ENCODE measurements around the gene MFSD1.

The MFSD1 gene

DNA sequence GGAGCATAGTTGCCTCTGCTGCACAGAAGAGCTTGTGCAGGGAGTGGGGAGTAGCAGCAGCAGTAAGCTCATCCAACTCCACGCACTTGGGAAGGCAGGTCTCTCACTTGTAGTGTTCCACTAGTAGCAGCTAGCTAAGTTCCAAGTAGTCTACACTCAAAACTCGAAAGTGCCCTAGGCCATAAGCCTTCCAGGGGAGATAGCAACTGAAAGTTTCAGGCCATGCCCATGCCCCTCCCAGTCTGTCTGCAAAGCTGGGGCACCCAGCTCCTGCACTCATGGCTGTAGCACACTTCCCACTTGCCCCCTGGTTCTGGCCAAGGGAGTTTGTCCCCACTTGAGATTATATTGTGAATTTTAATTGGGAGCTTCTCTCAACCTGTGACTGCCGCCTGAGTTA lies 57.5 kb downstream of the MFSD1 start:
- DNase-seq (ENCODE audit: low read depth, low spot score) = no peak
- no peak overlapping the region for H3K27ac ChIP-seq

DNA sequence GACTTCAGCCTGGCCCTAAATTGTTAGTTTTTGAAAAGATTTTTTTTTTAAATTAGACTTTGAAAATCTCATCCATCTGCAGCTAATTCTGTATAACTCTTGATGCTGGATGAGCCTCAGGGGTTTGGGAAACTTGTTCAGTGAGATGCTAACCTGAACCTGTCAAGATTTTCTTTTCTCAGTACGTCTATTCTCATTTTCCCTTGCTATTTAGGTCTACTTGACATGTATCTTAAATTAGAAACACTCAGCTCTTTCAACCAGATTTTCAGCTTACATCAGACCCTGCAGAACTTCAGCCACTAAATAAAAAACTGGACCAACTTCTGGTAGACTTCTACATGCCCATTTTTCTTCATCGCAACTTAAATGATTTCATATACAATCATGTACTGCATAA lies 61.4 kb downstream of the MFSD1 start:
- no peak overlapping the region for H3K27ac ChIP-seq
- no peak for DNase-seq (ENCODE audit: low read depth, low spot score)

DNA sequence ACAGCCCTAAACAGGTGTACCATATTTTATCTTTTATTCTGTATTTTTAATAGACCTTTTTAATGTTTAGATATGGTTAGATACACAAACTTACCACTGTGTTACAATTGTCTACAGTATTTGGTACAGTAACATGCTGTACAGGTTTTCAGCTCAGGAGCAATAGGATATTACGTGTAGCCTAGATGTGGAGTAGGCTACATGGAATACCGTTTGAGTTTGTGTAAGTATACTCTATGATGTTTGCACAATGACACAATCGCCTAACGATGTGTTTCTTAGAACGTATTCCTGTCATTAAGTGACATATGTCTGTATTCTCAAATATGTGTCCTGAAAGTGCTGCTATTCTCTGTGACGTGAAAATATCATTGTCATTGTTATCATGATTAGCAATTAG lies 62.6 kb downstream of the MFSD1 start:
- no peak overlapping the region for H3K27ac ChIP-seq
- DNase-seq (ENCODE audit: low read depth, low spot score) = no peak

GRCh38 chr3:158875700-158876099 lies 73.8 kb downstream of the MFSD1 start:
- no peak for DNase-seq (ENCODE audit: low read depth, low spot score)

More at GRCh38 chr3:158875700-158876099, 73.8 kb downstream of the MFSD1 start:
- H3K27ac ChIP-seq = no peak overlapping the region

Data from epithelial cell of prostate (primary cell).